Lower lobe of right lung (tissue), 2 donors: ENCODE measurements around the gene RNF181. TPM values are rescaled to one million over a fixed set of nuclear protein-coding genes. Genes with fewer than 3 reads are reported as not detected.
A peak's percentile ranks its signal among the peaks of the same experiment; 100 is the strongest.

Source experiments
- ATAC-seq, 2 donors: fragments of 200-7000 bp; cut with Tn5 transposase; one replicate each; pipeline ENCODE4 v1.9.1; 2020 to 2022; ENCODE audit warnings: mild to moderate bottlenecking in 2 of 2, moderate library complexity in 2 of 2
- DNase-seq: peaks from one replicate; pipeline ENCODE4 v3.0.0-alpha.2; 2020
- H3K27ac ChIP-seq: fragments of 200-600 bp; one replicate; pipeline ENCODE4 v1.8.0; 2022
- H3K27me3 ChIP-seq: fragments of 200-600 bp; one replicate; pipeline ENCODE4 v1.8.0; 2022; ENCODE audit warnings: low read depth
- H3K36me3 ChIP-seq: fragments of 200-600 bp; one replicate; pipeline ENCODE4 v1.8.0; 2022; ENCODE audit warnings: mild to moderate bottlenecking
- H3K4me1 ChIP-seq: fragments of 200-600 bp; one replicate; pipeline ENCODE4 v1.8.0; 2022
- H3K4me3 ChIP-seq: fragments of 200-600 bp; one replicate; pipeline ENCODE4 v1.8.0; 2022; ENCODE audit warnings: mild to moderate bottlenecking
- H3K9me3 ChIP-seq: fragments of 200-600 bp; one replicate; pipeline ENCODE4 v1.8.0; 2022
- intact Hi-C: fragments of 100-400 bp; cut with DNase I; formaldehyde crosslinking; loops from one replicate; pipeline ENCODE4 v1.11.0; 2022
- total RNA-seq: library from RNA; stranded (reverse); fragmentation: NEBNext Ultra II Directional; extraction: Animal tissue kit (Norgen Biotek cat#: 25700); gene quantifications from one replicate; pipeline ENCODE4 v1.2.1, GENCODE V29; 2021
- TF ChIP-seq, protein P1 (sequence below): fragments of 200-600 bp; IDR thresholded peaks from one replicate; pipeline ENCODE4 v1.8.0; 2022; ENCODE audit warnings: antibody characterized with exemption, mild to moderate bottlenecking
- donor health status: DM: no; HTN: yes; CAD: no; lungs with severe emphysema.

RNF181 gene
- total RNA-seq, 1 donor from 2014 or later: 89.8 TPM

- ATAC-seq (no peak), DNase-seq (no peak)
- peaks cover 90% of the 10 kb centered on the region for H3K36me3 ChIP-seq
- intact Hi-C loops: no loop called here
- H3K4me1 ChIP-seq: peaks cover 12% of the 10 kb centered on the region
- H3K27ac ChIP-seq: no peak overlapping the region
- TF ChIP-seq, protein P1, sequence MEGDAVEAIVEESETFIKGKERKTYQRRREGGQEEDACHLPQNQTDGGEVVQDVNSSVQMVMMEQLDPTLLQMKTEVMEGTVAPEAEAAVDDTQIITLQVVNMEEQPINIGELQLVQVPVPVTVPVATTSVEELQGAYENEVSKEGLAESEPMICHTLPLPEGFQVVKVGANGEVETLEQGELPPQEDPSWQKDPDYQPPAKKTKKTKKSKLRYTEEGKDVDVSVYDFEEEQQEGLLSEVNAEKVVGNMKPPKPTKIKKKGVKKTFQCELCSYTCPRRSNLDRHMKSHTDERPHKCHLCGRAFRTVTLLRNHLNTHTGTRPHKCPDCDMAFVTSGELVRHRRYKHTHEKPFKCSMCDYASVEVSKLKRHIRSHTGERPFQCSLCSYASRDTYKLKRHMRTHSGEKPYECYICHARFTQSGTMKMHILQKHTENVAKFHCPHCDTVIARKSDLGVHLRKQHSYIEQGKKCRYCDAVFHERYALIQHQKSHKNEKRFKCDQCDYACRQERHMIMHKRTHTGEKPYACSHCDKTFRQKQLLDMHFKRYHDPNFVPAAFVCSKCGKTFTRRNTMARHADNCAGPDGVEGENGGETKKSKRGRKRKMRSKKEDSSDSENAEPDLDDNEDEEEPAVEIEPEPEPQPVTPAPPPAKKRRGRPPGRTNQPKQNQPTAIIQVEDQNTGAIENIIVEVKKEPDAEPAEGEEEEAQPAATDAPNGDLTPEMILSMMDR: no peak
- no peaks in the 10 kb centered on the region for H3K27me3 ChIP-seq
- H3K4me3 ChIP-seq: no peak overlapping the region
- H3K9me3 ChIP-seq: no peaks in the 10 kb centered on the region
Measured at GRCh38 chr2:85548608-85548900, 47.0 kb upstream of the RNF181 start.

GRCh38 chr2:85549095-85549494 lies 46.5 kb upstream of the RNF181 start:
- no peak overlapping the region for H3K4me3 ChIP-seq
- intact Hi-C loops: no loop called here
- H3K27ac ChIP-seq: no peak overlapping the region
- peaks cover 90% of the 10 kb centered on the region for H3K36me3 ChIP-seq
- ATAC-seq (no peak), DNase-seq (no peak)
- no peaks in the 10 kb centered on the region for H3K27me3 ChIP-seq
- TF ChIP-seq, protein P1: no peak
- H3K9me3 ChIP-seq: no peaks in the 10 kb centered on the region
- H3K4me1 ChIP-seq: peaks cover 9% of the 10 kb centered on the region

DNA sequence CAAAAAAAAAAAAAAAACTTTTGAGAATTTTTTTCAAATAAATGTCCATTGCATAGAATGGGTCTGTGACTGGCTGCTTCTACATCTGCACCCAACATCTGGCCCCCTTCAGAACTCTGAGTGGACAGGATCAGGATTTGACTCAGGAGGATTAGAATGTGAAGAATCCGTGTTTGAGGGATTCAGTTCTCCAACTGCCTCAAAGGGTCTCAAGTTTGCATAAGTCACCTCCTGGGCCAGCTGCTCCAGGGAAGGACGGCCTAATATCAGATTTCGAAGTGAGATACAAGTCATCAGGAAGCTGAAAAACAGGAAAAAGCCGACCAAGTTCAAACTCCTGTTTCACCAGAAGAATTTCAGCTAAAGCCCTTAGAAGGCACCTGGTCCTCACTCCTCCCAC lies 45.7 kb upstream of the RNF181 start:
- intact Hi-C loops: loop anchor here (5.0 kb wide), 1 partner anchor 128 kb away; no protein-coding TSS in a partner anchor
- H3K4me3 ChIP-seq: no peak overlapping the region
- no peaks in the 10 kb centered on the region for H3K9me3 ChIP-seq
- H3K36me3 ChIP-seq: peaks cover 90% of the 10 kb centered on the region
- TF ChIP-seq, protein P1: no peak
- no peak overlapping the region for H3K27ac ChIP-seq
- DNase-seq (no peak), ATAC-seq (no peak)
- no peaks in the 10 kb centered on the region for H3K27me3 ChIP-seq
- H3K4me1 ChIP-seq: peaks cover 9% of the 10 kb centered on the region

DNA sequence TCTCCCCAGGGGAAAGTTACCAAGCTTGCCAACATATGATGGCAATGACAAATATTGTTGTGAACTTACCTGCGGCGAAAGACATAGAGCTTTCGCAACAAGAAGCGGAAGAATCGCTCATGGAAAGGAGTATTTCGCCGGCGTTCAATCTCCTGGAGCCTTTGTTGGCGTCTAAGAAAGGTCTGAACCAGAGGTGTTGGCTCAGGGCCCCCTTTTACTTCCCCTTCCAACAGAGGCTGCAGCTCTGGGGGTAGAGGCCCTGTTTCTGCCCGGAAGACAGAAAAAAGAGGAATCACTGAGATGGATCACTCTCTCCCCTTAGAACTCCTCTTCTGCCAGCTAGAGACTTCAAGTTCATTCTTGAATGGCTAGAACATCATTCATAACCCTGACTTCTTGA lies 45.1 kb upstream of the RNF181 start:
- DNase-seq (no peak), ATAC-seq (no peak)
- intact Hi-C loops: loop anchor here (5.0 kb wide), 1 partner anchor 128 kb away; no protein-coding TSS in a partner anchor
- no peaks in the 10 kb centered on the region for H3K9me3 ChIP-seq
- peaks cover 9% of the 10 kb centered on the region for H3K4me1 ChIP-seq
- H3K36me3 ChIP-seq: peaks cover 90% of the 10 kb centered on the region
- TF ChIP-seq, protein P1: no peak
- no peaks in the 10 kb centered on the region for H3K27me3 ChIP-seq
- no peak overlapping the region for H3K27ac ChIP-seq
- H3K4me3 ChIP-seq: no peak overlapping the region

DNA sequence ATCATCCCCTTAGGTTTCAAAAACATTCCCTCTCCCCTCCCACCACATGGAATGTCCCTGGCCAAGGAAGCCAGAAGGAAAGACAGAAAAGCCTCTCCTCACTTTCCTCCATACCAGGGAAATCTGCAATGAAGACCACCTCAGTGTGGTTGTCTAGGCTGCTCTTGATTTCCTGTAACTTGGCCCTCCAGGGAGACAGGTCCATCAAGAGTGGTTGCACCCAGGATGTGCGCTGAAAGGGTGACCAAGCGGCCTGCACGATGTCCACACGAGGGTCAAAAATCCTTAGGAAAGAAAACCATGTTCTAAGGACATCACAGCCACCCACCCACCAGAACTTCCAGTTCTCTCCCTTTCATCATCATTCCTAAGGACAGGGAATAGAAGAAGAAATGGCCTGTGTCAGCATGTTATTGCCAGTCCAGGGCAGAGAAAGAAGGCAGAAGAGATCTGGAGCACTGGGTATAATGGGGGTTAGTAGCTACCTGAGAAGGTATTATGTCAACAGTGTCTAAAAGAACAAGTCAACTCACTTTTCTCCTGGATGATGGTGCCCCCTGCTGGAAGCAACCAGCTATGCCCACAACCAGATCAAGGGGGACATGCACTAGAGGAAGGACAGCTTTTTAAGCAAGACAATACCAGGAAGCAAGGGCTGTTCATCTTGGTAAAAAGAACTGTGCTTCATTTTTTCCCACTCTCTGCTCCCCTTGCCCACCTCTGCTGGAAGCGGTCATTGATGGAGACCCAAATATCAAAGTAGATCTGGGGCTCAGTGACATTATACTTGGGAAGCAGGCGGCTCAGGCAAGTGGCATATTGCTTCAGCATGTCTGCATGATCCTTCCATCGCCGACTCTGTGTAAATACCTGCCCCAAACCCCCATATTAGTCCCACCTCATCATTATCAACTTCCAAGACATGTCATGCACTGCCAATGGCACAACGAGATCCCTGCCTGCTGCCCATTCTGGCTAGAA lies 43.6 kb upstream of the RNF181 start:
- ATAC-seq (peak; percentile 86), DNase-seq (peak; percentile 76)
- Histone ChIP-seq H3K36me3 (peaks cover 93% of the 10 kb centered on the region), H3K4me3 (no peak overlapping the region), H3K27ac (no peak overlapping the region), H3K4me1 (peaks cover 9% of the 10 kb centered on the region), H3K9me3 (no peaks in the 10 kb centered on the region), H3K27me3 (no peaks in the 10 kb centered on the region)
- TF ChIP-seq, protein P1: peak; percentile 92
- intact Hi-C loops: loop anchor here (5.0 kb wide), 1 partner anchor 130 kb away; no protein-coding TSS in a partner anchor
